ENCODE results near the gene PDE2A. TPM values are rescaled to one million over a fixed set of nuclear protein-coding genes. Genes with fewer than 3 reads are reported as not detected.

The PDE2A gene
- polyA plus RNA-seq, 2 of the 4 experiments (the other 2 are of a cell fraction): 0.62 to 1.5 TPM

DNA sequence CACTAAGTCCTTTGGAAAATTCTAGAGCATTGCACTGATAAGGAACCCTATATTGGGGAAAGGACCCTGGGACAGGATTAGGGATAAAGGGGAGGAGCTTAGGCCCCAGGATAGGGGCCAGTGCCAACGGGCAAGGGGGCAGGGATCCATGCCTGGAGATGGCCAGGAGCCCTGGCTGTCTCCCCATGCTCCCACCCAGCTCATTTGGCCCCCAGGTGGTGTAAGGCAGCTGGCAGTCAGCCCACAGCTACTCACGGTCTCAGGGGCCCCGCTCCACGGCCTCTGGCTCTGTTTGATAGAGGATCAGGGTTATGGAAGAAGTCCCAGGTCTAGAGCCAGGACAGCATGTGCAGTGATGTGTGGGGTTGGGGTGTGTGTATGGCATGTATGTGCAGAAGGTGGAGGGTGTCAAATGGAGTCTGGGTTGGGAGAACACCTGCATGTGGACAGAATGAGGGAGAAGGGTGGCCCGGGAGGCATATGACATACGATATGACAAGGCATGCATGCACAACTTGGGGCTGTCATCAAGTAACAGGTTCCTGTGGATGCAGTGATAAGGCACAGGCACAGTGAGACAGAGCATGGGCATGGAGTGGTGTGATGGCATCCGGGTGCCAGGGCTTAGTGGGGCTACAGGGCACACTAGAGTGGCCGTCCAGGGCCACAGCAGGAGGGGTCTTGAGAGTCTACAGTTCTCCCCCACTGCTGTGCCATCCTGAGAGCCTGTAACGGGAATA lies 18.4 kb upstream of the PDE2A start:
- H3K4me1 ChIP-seq: no peaks in the 10 kb centered on the region
- no peak for ATAC-seq
- ChIA-PET CTCF (interaction anchor here (0.9 to 1.9 kb wide), 5 partner anchors 10 to 259 kb away, joined by 3 to 8 read pairs (median 4); no protein-coding TSS in a partner anchor), POLR2A (no interaction called here)
- no peak overlapping the region for H3K4me3 ChIP-seq
- TF ChIP-seq NFE2L2 (conservative IDR thresholded peaks at IDR 0.05; ENCODE audit: low read length) (no peak), PHF8 (IDR thresholded peaks at IDR 0.05; ENCODE audit: borderline replicate concordance, low read depth) (no peak), ZSCAN20 (CRISPR knock-in tag; IDR thresholded peaks at IDR 0.05) (no peak), POLR2AphosphoS2 (conservative IDR thresholded peaks at IDR 0.05; ENCODE audit: low read length) (no peak), ESRRA (IDR thresholded peaks at IDR 0.05; ENCODE audit: borderline replicate concordance, low read length) (no peak), HMGXB4 (CRISPR knock-in tag; IDR thresholded peaks at IDR 0.05; ENCODE audit: borderline replicate concordance) (no peak), KDM5A (IDR thresholded peaks at IDR 0.05) (no peak), FOSL2 (IDR thresholded peaks at IDR 0.05) (no peak), FOSL2 (CRISPR knock-in tag; IDR thresholded peaks at IDR 0.05) (no peak)
- no peak overlapping the region for H3K27ac ChIP-seq
- DNase-seq (ENCODE audit: low read depth in 1 of 2, low spot score in 1 of 2): no peak
- no peak overlapping the region for H3K4me2 ChIP-seq
- no peak for FAIRE-seq
- 94% methylated on average over 9 of the region's 9 CpGs for WGBS (ENCODE audit: missing lambda C conversion rate)
- no peaks in the 10 kb centered on the region for H3K9me3 ChIP-seq

- Histone ChIP-seq H3K4me2 (no peak overlapping the region), H3K27ac (no peak overlapping the region), H3K4me1 (no peaks in the 10 kb centered on the region), H3K4me3 (no peak overlapping the region), H3K9me3 (no peaks in the 10 kb centered on the region)
- TF ChIP-seq, protein P1, sequence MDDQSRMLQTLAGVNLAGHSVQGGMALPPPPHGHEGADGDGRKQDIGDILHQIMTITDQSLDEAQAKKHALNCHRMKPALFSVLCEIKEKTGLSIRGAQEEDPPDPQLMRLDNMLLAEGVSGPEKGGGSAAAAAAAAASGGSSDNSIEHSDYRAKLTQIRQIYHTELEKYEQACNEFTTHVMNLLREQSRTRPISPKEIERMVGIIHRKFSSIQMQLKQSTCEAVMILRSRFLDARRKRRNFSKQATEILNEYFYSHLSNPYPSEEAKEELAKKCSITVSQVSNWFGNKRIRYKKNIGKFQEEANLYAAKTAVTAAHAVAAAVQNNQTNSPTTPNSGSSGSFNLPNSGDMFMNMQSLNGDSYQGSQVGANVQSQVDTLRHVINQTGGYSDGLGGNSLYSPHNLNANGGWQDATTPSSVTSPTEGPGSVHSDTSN (IDR thresholded peaks at IDR 0.05): no peak
- no peak for TF ChIP-seq HOXA7 (CRISPR knock-in tag; IDR thresholded peaks at IDR 0.05)
- no peak for TF ChIP-seq NFE2L2 (conservative IDR thresholded peaks at IDR 0.05; ENCODE audit: low read length)
- TF ChIP-seq RARB (CRISPR knock-in tag; IDR thresholded peaks at IDR 0.05): no peak
- TF ChIP-seq, protein P2, sequence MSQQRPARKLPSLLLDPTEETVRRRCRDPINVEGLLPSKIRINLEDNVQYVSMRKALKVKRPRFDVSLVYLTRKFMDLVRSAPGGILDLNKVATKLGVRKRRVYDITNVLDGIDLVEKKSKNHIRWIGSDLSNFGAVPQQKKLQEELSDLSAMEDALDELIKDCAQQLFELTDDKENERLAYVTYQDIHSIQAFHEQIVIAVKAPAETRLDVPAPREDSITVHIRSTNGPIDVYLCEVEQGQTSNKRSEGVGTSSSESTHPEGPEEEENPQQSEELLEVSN (IDR thresholded peaks at IDR 0.05; ENCODE audit: borderline replicate concordance, low read depth): no peak
- TF ChIP-seq FOSL2 (IDR thresholded peaks at IDR 0.05): no peak
- TF ChIP-seq FOSL2 (CRISPR knock-in tag; IDR thresholded peaks at IDR 0.05): no peak
- TF ChIP-seq CTCF (IDR thresholded peaks at IDR 0.05): no peak
- no peak for TF ChIP-seq USF2 (IDR thresholded peaks at IDR 0.05)
- no peak for TF ChIP-seq CBX8 (IDR thresholded peaks at IDR 0.05)
- no peak for TF ChIP-seq CHD2 (IDR thresholded peaks at IDR 0.05; ENCODE audit: low read length, partially characterized antibody)
- TF ChIP-seq, protein P3, sequence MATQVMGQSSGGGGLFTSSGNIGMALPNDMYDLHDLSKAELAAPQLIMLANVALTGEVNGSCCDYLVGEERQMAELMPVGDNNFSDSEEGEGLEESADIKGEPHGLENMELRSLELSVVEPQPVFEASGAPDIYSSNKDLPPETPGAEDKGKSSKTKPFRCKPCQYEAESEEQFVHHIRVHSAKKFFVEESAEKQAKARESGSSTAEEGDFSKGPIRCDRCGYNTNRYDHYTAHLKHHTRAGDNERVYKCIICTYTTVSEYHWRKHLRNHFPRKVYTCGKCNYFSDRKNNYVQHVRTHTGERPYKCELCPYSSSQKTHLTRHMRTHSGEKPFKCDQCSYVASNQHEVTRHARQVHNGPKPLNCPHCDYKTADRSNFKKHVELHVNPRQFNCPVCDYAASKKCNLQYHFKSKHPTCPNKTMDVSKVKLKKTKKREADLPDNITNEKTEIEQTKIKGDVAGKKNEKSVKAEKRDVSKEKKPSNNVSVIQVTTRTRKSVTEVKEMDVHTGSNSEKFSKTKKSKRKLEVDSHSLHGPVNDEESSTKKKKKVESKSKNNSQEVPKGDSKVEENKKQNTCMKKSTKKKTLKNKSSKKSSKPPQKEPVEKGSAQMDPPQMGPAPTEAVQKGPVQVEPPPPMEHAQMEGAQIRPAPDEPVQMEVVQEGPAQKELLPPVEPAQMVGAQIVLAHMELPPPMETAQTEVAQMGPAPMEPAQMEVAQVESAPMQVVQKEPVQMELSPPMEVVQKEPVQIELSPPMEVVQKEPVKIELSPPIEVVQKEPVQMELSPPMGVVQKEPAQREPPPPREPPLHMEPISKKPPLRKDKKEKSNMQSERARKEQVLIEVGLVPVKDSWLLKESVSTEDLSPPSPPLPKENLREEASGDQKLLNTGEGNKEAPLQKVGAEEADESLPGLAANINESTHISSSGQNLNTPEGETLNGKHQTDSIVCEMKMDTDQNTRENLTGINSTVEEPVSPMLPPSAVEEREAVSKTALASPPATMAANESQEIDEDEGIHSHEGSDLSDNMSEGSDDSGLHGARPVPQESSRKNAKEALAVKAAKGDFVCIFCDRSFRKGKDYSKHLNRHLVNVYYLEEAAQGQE (IDR thresholded peaks at IDR 0.05): no peak
- ChIA-PET CTCF (interaction anchor here (0.7 to 2.7 kb wide), 3 partner anchors 10 to 204 kb away, joined by 3 to 6 read pairs (median 5); no protein-coding TSS in a partner anchor), POLR2A (no interaction called here)
- FAIRE-seq (no peak), DNase-seq (ENCODE audit: low read depth in 1 of 2, low spot score in 1 of 2) (no peak), ATAC-seq (no peak)
- WGBS (ENCODE audit: missing lambda C conversion rate): 94% methylated on average over 4 of the region's 4 CpGs
Measured at GRCh38 chr11:72690166-72690565, 15.9 kb upstream of the PDE2A start.

Data from A549 (cell line).